Fibroblast of skin of back (primary cell): ENCODE measurements around the gene ADK.
"Not testable (repeated sequence)": the region's sequence is repeated elsewhere in the genome, so short reads cannot be mapped to it uniquely, and the experiment has no call there.

Experiments
- DNase-seq: peaks from one replicate; pipeline ENCODE4 v3.0.0-alpha.2; 2013

The ADK gene

GRCh38 chr10:74558897-74559296, 407.9 kb downstream of the ADK start:
- DNase-seq: no peak

DNA sequence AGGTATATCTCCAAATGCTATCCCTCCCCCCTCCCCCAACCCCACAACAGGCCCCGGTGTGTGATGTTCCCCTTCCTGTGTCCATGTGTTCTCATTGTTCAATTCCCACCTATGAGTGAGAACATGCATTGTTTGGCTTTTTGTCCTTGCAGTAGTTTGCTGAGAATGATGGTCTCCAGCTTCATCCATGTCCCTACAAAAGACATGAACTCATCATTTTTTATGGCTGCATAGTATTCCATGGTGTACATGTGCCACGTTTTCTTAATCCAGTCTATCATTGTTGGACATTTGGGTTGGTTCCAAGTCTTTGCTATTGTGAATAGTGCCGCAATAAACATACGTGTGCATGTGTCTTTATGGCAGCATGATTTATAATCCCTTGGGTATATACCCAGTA, 417.9 kb downstream of the ADK start:
- not testable (repeated sequence) for DNase-seq

- not testable (repeated sequence) for DNase-seq
Measured at GRCh38 chr10:74573497-74573896, 422.5 kb downstream of the ADK start.

GRCh38 chr10:74575191-74575720, 424.2 kb downstream of the ADK start:
- no peak for DNase-seq

- DNase-seq: no peak
Measured at GRCh38 chr10:74575912-74576311, 424.9 kb downstream of the ADK start.

GRCh38 chr10:74576586-74576985, 425.6 kb downstream of the ADK start:
- no peak for DNase-seq

GRCh38 chr10:74580438-74580837, 429.4 kb downstream of the ADK start:
- DNase-seq: not testable (repeated sequence)

DNA sequence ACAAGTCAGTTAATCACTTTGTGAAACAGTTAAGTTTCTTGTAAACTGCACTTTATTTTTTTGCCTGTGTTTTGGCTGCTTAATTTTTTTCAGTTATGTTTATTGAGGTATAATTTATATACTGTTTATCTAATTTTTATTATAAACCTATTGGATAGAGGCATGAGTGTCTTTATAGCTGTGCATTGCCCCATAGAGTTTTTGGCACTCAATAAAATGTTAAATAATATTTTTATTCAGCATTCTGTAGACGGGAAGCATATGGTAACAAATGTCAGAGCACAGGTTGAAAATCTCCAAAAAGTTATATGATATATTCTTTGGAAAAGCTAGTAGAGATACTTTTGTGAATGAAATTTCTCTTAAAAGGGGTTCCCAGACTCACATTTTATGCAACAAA, 431.5 kb downstream of the ADK start:
- DNase-seq: no peak

- no peak for DNase-seq
Measured at GRCh38 chr10:74585231-74586087, 434.4 kb downstream of the ADK start.

GRCh38 chr10:74586088-74586585, 435.1 kb downstream of the ADK start:
- no peak for DNase-seq

DNA sequence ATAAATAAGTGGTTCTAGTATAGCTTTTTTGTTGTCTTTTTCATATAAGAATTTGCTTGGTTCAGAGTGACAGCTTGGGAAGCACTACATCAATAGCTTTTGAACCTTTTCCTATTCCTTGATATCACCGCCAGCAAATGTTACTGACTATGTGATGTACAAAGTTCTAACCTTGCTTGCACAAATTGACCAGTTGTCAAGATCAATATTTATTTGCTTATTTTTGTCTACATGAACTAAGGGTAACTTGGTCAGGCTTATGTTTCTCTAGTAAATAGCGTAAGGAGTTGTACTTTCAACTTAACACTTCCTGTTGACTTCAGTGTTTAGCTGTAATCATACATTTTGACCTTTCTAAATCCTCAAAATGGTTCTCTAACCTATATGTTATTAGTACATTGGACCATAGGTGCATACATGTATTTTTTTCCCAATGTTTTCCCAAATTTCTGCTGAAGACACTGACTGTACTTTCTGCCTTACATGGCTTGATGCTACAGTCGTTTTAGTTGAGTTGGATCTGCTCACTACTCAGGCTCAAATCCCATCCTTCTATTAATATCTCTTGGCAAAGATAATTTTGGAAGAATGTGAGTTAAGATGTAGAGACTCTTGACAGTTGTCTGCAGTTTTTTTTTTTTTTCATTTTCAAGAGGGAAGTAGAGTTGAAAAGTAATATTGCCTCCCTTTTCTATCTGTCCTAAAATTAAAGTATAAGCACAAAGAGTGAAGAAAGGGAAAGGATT, 436.3 kb downstream of the ADK start:
- no peak for DNase-seq

DNA sequence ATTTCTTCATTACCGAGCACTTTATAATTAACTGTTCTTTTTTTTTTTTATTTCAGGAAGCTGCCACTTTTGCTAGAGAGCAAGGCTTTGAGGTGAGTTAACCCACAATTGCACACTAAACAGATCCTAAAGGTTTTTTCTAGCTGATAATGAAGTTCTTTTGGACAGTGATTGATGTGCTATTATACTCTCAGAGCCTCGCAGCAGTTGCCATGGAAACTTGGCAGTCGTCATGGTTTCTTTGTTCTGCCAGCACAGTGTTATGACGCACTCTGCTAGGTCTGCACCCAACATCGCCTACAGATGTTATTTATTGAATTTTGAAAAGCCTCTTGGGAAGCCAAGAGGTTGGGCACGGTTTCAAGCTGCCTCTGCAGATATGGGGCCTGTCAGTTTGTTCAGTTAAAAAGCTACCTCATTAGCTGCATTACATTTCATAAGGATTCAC, 438.2 kb downstream of the ADK start:
- DNase-seq: peak; percentile 90

GRCh38 chr10:74589851-74590250, 438.8 kb downstream of the ADK start:
- no peak for DNase-seq

- DNase-seq: peak; percentile 52
Measured at GRCh38 chr10:74593470-74593869, 442.4 kb downstream of the ADK start.

DNA sequence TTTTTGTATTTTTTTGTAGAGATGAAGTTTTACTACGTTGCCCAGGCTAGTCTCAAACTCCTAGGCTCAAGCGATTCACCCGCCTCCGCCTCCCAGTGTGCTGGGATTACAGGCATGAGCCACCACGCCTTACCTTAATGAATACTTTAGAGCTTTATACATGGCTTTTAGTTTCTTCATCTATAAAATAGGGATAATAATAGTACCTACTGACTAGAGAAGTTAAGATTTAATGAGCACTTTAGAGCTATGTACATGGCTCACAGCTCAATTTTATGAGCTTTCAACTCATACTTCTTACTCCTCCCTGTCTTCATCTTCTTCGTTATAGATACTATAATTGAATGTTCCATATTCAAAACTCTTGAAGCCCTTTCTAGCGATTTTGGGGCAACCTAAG, 445.7 kb downstream of the ADK start:
- no peak for DNase-seq

GRCh38 chr10:74598891-74599566, 448.0 kb downstream of the ADK start:
- no peak for DNase-seq

DNA sequence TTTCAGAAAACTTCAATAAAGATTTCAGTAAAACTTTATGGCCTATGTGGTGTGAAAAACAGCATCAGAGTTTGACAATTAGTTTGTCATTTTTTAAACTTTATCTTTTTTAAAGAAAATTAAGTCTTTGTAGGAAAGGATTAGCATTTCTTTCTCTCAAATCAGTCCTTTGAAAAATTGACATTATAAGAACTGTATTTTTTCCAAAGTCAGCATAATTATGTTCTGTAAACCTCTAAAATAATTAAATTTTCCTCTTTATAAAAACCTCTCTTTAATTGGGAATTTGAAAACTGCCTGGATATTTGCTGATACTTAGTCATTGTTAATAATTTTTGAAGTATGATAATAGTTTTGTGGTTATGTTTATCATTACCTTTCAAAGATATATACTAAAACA, 448.7 kb downstream of the ADK start:
- DNase-seq: no peak

DNA sequence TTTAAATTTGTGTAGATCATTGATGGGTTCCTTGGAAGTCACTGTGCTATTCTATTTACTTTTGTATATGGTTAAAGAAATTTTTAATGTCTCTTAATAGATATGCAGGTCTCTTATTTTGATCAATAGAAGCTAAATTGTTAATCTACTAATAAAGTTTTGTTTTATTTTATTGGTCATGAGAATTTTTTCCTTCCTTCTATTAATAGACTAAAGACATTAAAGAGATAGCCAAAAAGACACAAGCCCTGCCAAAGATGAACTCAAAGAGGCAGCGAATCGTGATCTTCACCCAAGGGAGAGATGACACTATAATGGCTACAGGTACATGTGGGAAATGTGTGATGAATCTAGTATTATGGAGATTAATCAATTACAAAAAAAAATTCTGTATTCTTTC, 449.1 kb downstream of the ADK start:
- no peak for DNase-seq

DNA sequence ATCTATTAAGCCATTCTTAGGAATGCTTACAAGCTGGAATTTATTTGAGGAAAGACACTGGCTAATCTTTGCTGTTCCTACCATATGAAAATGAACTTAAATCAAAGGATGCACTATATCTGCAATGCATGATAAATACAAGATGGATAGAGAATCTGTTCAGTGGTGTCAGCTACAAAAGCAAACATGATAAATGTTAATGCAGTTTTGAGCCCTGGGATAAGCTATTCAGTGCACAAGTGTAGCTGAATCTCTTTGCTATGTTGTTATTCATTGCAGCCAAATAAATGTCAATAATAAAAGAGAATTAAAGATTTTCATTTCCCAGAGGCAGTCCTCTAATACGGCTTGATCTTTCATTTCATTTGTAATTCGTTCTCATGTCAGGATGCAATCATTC, 451.6 kb downstream of the ADK start:
- DNase-seq: no peak

DNA sequence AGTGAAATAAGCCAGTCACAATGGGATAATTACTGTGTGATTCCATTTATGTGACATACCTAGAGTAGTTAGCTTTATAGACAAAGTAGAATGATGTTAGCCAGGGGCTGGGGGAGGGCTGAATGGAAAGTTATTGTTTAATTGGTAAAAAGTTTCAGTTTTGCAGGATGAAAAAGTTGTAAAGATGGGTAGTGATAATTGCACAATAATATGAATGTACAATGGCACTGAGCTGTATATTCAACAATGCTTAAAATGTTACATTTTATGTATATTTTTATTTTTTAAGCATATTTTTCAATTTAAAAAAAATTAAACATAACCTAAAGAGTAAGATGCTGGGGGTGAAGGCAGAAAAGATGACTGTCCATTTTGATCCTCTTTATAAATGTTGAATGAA, 459.3 kb downstream of the ADK start:
- DNase-seq: no peak

DNA sequence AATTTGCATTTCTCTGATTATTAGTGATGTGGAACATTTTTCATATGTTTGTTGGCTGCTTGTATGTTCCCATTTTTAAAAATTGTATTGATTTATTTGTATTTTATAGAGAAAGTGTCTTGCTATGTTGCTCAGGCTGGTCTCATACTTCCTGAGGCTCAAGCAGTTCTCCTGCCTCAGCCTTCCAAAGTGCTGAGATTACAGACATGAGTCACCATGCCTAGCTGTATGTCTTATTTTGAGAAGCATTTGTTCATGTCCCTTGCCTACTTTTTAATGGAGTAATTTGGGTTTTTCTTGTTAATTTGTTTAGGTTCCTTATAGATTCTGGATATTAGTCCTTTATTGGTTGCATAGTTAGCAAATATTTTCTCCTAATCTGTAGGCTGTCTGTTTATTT, 461.2 kb downstream of the ADK start:
- DNase-seq: peak; percentile 69

DNA sequence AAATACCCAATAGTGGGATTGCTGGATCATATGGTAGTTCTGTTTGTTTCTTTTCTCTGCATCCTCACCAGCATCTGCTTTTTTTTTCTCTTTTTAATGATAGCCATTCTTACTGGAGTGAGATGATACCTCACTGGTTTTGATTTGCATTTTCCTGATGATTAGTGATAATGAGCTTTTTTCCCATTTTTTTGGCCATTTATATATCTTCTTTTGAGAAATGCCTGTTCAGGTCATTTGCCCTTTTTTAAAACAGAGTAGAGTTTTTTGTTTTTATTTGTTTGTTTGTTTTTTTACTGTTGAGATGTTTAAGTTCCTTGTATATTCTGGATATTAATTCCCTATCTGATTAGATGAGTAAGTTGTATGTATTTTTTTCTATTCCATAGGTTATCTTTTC, 469.6 kb downstream of the ADK start:
- DNase-seq: no peak

GRCh38 chr10:74623786-74624185, 472.8 kb downstream of the ADK start:
- DNase-seq: no peak
